H1 (cell line): ENCODE data around the gene PHLDA2. TPM values are rescaled to one million over a fixed set of nuclear protein-coding genes. Genes with fewer than 3 reads are reported as not detected.

ENCODE experiments used
- CTCF ChIA-PET: fragments of 300-600 bp; sonication (Branson Sonifier 250); formaldehyde crosslinking; loops from one replicate; lab custom pipeline; 2021; ENCODE audit not compliant: partially characterized antibody; lab: Charles Lee
- POLR2A ChIA-PET: fragments of 300-600 bp; sonication (Branson Sonifier 250); formaldehyde crosslinking; loops from one replicate; lab custom pipeline; 2021; ENCODE audit warnings: inconsistent platforms; ENCODE audit not compliant: partially characterized antibody; lab: Charles Lee
- DNase-seq, 2 experiments: peaks; one replicate each; pipeline versions ENCODE4 v3.0.0 to v3.0.0-alpha.2; 2010 to 2022; ENCODE audit warnings: low spot score in 2 of 2, low read depth in 1 of 2, mixed read lengths in 1 of 2
- FAIRE-seq: peaks from 2 replicates; lab custom pipeline; 2011; peaks lifted over from hg19 to GRCh38; lab: Jason Lieb, UNC
- H2AFZ ChIP-seq: 2 replicates; pipeline ENCODE4 v1.8.1; 2012; ENCODE audit warnings: low read length, inconsistent platforms
- H2AK5ac ChIP-seq: 2 replicates; pipeline ENCODE4 v1.6.1; 2013; ENCODE audit warnings: low read depth, low read length
- H2BK120ac ChIP-seq: replicated peaks from 2 replicates; pipeline ENCODE3; 2013; ENCODE audit warnings: low read depth, low read length, inconsistent platforms
- H2BK12ac ChIP-seq: 2 replicates; pipeline ENCODE4 v1.6.1; 2013; ENCODE audit warnings: low read depth, low read length
- H2BK15ac ChIP-seq: 2 replicates; pipeline ENCODE4 v1.6.1; 2013; ENCODE audit warnings: low read length
- H2BK20ac ChIP-seq: 2 replicates; pipeline ENCODE4 v1.6.1; 2013; ENCODE audit warnings: low read length
- H2BK5ac ChIP-seq: 2 replicates; pipeline ENCODE4 v1.6.1; 2013; ENCODE audit warnings: low read depth, low read length
- H3K14ac ChIP-seq: 2 replicates; pipeline ENCODE4 v1.6.1; 2013; ENCODE audit warnings: inconsistent platforms; ENCODE audit not compliant: insufficient read length
- H3K18ac ChIP-seq: 2 replicates; pipeline ENCODE4 v1.6.1; 2013; ENCODE audit warnings: low read length; ENCODE audit errors: extremely low read depth
- H3K23ac ChIP-seq: 2 replicates; pipeline ENCODE4 v1.6.1; 2013; ENCODE audit warnings: inconsistent platforms; ENCODE audit not compliant: insufficient read length
- H3K23me2 ChIP-seq: 2 replicates; pipeline ENCODE4 v1.6.1; 2013; ENCODE audit warnings: low read depth, low read length
- H3K27ac ChIP-seq: 2 replicates; pipeline ENCODE4 v1.6.1; 2011; ENCODE audit warnings: low read depth, low read length, inconsistent platforms
- H3K27me3 ChIP-seq, 4 experiments: replicated peaks in 1 of 4; 1 replicate in 1 of 4; 2 replicates in 3 of 4; pipeline versions ENCODE4 v1.6.1 to v1.8.1; 2011 to 2013; ENCODE audit warnings: low read length in 3 of 4, mild to moderate bottlenecking in 3 of 4, inconsistent platforms in 2 of 4, mixed read lengths in 2 of 4, moderate library complexity in 1 of 4; ENCODE audit not compliant: control insufficient read depth in 3 of 4, insufficient read depth in 3 of 4; ENCODE audit errors: extremely low read depth in 1 of 4
- H3K36me3 ChIP-seq, 4 experiments: 2 replicates each; pipeline versions ENCODE4 v1.6.1 to v1.8.1; 2011 to 2013; ENCODE audit warnings: mild to moderate bottlenecking in 4 of 4, low read length in 3 of 4, moderate library complexity in 2 of 4, control low read depth in 1 of 4, inconsistent platforms in 1 of 4; ENCODE audit not compliant: insufficient read depth in 4 of 4, control insufficient read depth in 2 of 4
- H3K4ac ChIP-seq: replicated peaks from 2 replicates; pipeline ENCODE3; 2013; ENCODE audit warnings: low read length, low read depth, mixed read lengths, inconsistent platforms; ENCODE audit not compliant: insufficient read length
- H3K4me1 ChIP-seq, 4 experiments: replicated peaks in 1 of 4; 1 replicate in 1 of 4; 2 replicates in 3 of 4; pipeline versions ENCODE4 v1.6.1 to v1.8.1; 2011 to 2013; ENCODE audit warnings: low read length in 3 of 4, inconsistent platforms in 2 of 4, mixed read lengths in 1 of 4; ENCODE audit not compliant: insufficient read depth in 4 of 4, control insufficient read depth in 3 of 4
- H3K4me2 ChIP-seq, 2 experiments: 2 replicates each; pipeline versions ENCODE4 v1.6.1 to v1.8.1; 2011 to 2013; ENCODE audit warnings: low read depth in 2 of 2, low read length in 2 of 2, control low read depth in 1 of 2, inconsistent platforms in 1 of 2, mild to moderate bottlenecking in 1 of 2; ENCODE audit not compliant: insufficient read depth in 1 of 2
- H3K4me3 ChIP-seq, 4 experiments: fragments of 200-600, 300-600 bp in 1 of 4; sonication (generic), shearing (Covaris generic), sonication (Bioruptor Twin) in 1 of 4; 2 replicates each; pipeline versions ENCODE4 v1.5.1 to v1.8.1; 2011 to 2016; ENCODE audit warnings: low read length in 4 of 4, low read depth in 3 of 4, control low read depth in 2 of 4, inconsistent platforms in 2 of 4, mild to moderate bottlenecking in 2 of 4, mixed read lengths in 1 of 4, moderate library complexity in 1 of 4; ENCODE audit not compliant: insufficient read depth in 2 of 4; ENCODE audit errors: extremely low read depth in 1 of 4
- H3K56ac ChIP-seq: replicated peaks from 2 replicates; pipeline ENCODE3; 2013; ENCODE audit warnings: low read depth, mild to moderate bottlenecking, mixed read lengths, low read length, inconsistent platforms; ENCODE audit not compliant: insufficient read length
- H3K79me1 ChIP-seq: 2 replicates; pipeline ENCODE4 v1.6.1; 2013; ENCODE audit warnings: low read depth, low read length, control low read depth
- H3K79me2 ChIP-seq, 2 experiments: 2 replicates each; pipeline versions ENCODE4 v1.6.1 to v1.8.1; 2012 to 2013; ENCODE audit warnings: low read length in 2 of 2, mild to moderate bottlenecking in 2 of 2, inconsistent platforms in 1 of 2; ENCODE audit not compliant: insufficient read depth in 2 of 2, control insufficient read depth in 1 of 2
- H3K9ac ChIP-seq, 4 experiments: replicated peaks in 1 of 4; 1 replicate in 1 of 4; 2 replicates in 3 of 4; pipeline versions ENCODE4 v1.6.1 to v1.8.1; 2011 to 2013; ENCODE audit warnings: low read depth in 3 of 4, low read length in 3 of 4, control low read depth in 2 of 4, mild to moderate bottlenecking in 2 of 4, moderate library complexity in 2 of 4, inconsistent platforms in 1 of 4; ENCODE audit errors: extremely low read depth in 1 of 4
- H3K9me3 ChIP-seq, 2 experiments: 2 replicates each; pipeline versions ENCODE4 v1.6.1 to v1.8.1; 2012 to 2013; ENCODE audit warnings: mild to moderate bottlenecking in 2 of 2, moderate library complexity in 2 of 2, control low read depth in 1 of 2, inconsistent platforms in 1 of 2, low read depth in 1 of 2, low read length in 1 of 2, mixed read lengths in 1 of 2; ENCODE audit not compliant: insufficient read depth in 2 of 2
- H4K20me1 ChIP-seq, 2 experiments: replicated peaks in 1 of 2; 2 replicates each; pipeline versions ENCODE3 to v1.8.1; 2011 to 2013; ENCODE audit warnings: inconsistent platforms in 2 of 2, low read length in 2 of 2, mild to moderate bottlenecking in 1 of 2; ENCODE audit not compliant: insufficient read depth in 2 of 2, control insufficient read depth in 1 of 2
- H4K5ac ChIP-seq: 2 replicates; pipeline ENCODE4 v1.6.1; 2013; ENCODE audit warnings: low read length, low read depth, mixed read lengths, inconsistent platforms; ENCODE audit not compliant: insufficient read length
- H4K8ac ChIP-seq: 2 replicates; pipeline ENCODE4 v1.8.0; 2013; ENCODE audit warnings: mild to moderate bottlenecking, moderate library complexity, low read length, inconsistent platforms; ENCODE audit not compliant: insufficient read depth; ENCODE audit errors: extremely low read depth
- H4K91ac ChIP-seq: replicated peaks from 2 replicates; pipeline ENCODE3; 2013; ENCODE audit warnings: low read length, mixed read lengths, inconsistent platforms; ENCODE audit not compliant: insufficient read length
- POLR2AphosphoS5 ChIP-seq: IDR thresholded peaks from 2 replicates; pipeline ENCODE4 v1.6.1; 2011; ENCODE audit warnings: low read depth, low read length
- RXRA ChIP-seq: IDR thresholded peaks from 2 replicates; pipeline ENCODE4 v1.6.1; 2011; ENCODE audit warnings: low read depth, mild to moderate bottlenecking, low read length, moderate library complexity; ENCODE audit not compliant: insufficient read depth
- SIRT6 ChIP-seq: IDR thresholded peaks from one replicate; pipeline ENCODE4 v1.7.1; 2012; ENCODE audit warnings: low read length, inconsistent platforms
- WGBS, 2 experiments: shearing (Covaris generic) in 1 of 2; methylation state at CpG; one replicate each; pipeline versions ENCODE4 v1.1.6 to v1.1.7; 2013 to 2015; ENCODE audit warnings: low lambda C conversion rate in 2 of 2, mixed read lengths in 2 of 2, inconsistent platforms in 1 of 2, low coverage in 1 of 2, missing lambda C conversion rate in 1 of 2; ENCODE audit not compliant: insufficient replicate concordance in 2 of 2, insufficient coverage in 1 of 2, insufficient read length in 1 of 2; ENCODE audit errors: extremely low coverage in 1 of 2, missing lambda C conversion rate in 1 of 2; 5-methylcytosine and 5-hydroxymethylcytosine counted together
- polyA plus RNA-seq, 7 experiments: library from polyadenylated mRNA; depleted of rRNA in 3 of 7; stranded (reverse) in 5 of 7; unstranded in 2 of 7; fragments of >200 nt in 5 of 7; fragments of 200-250 nt in 2 of 7; gene quantifications; 1 replicate in 5 of 7; 2 replicates in 1 of 7; 4 replicates in 1 of 7; pipeline versions ENCODE4 v1.2.1 to v1.2.3, GENCODE V29; 2011 to 2013; ENCODE audit warnings: missing spikeins in 2 of 7, mixed read lengths in 2 of 7
- total RNA-seq: library from RNA; stranded (reverse); fragmentation: NEBNext Ultra II Directional; extraction: Animal tissue kit (Norgen Biotek cat#: 25700); gene quantifications from 2 replicates; pipeline ENCODE4 v1.2.1, GENCODE V29; 2021

The PHLDA2 gene
- total and polyA plus RNA-seq, 2 of the 8 experiments (the other 6 are each of a cell fraction or from before 2014, with no cell fraction given): 5.2 to 7.6 TPM

GRCh38 chr11:2942872-2943710 lies 13.9 kb upstream of the PHLDA2 start:
- no peak for FAIRE-seq
- Histone ChIP-seq H3K14ac (no peak overlapping the region), H3K4me2 (no peak overlapping the region), H3K18ac (no peak overlapping the region), H4K20me1 (peaks cover 20 to 26% of the 10 kb centered on the region in 2 experiments), H3K27ac (no peak overlapping the region), H3K23ac (no peak overlapping the region), H3K56ac (no peak overlapping the region), H2BK5ac (0 out of 2 replicates have a peak overlapping the region, but pooled peaks have one; percentile 16), H2AFZ (no peak overlapping the region), H3K4ac (no peak overlapping the region), H3K9me3 (peaks cover 10 to 17% of the 10 kb centered on the region in 2 experiments), H3K36me3 (peaks cover 7 to 17% (median 11%) of the 10 kb centered on the region in 4 experiments; a peak in 6 of 8 replicates), H3K79me1 (peaks cover 3% of the 10 kb centered on the region; the same call in 1 of the 2 replicates), H2AK5ac (no peak overlapping the region), H3K4me3 (no peak overlapping the region), H4K91ac (no peak overlapping the region), H4K8ac (no peak overlapping the region), H2BK20ac (no peak overlapping the region), H3K4me1 (peaks cover 0 to 30% (median 12%) of the 10 kb centered on the region in 4 experiments; a peak in 6 of 7 replicates), H2BK15ac (no peak overlapping the region), H3K79me2 (no peaks in the 10 kb centered on the region), H2BK12ac (no peak overlapping the region), H3K27me3 (no peaks in the 10 kb centered on the region), H3K9ac (no peak overlapping the region), H4K5ac (no peak overlapping the region), H2BK120ac (no peak overlapping the region), H3K23me2 (no peaks in the 10 kb centered on the region)
- DNase-seq: no peak
- ChIA-PET POLR2A (interaction anchor here (0.7 to 2.9 kb wide), 6 partner anchors 9 to 49 kb away, joined by 3 to 13 read pairs (median 4); partner anchors contain the start of gene NAP1L4), CTCF (interaction anchor here (0.6 to 4.9 kb wide), 4 partner anchors 10 to 546 kb away, joined by 3 to 33 read pairs (median 6); partner anchors contain the start of gene PHLDA2)
- 94% methylated on average over 9 of the region's 15 CpGs; no CpG with 5 or more reads in 1 of the 2 experiments for WGBS, 2 experiments
- TF ChIP-seq RXRA (no peak), SIRT6 (no peak), POLR2AphosphoS5 (peak; percentile 57; the same call in 1 of the 2 replicates)
